Thyroid gland (tissue), 4 donors: ENCODE results near the gene TTC17.

Experiments
- CTCF ChIP-seq, 6 experiments: fragments of 200-600 bp in 3 of 6; fragments of 450-650 bp in 3 of 6; sonication (generic) in 3 of 6; IDR thresholded peaks; one replicate each; pipeline ENCODE4 v1.5.1; 2016 to 2019; ENCODE audit warnings: antibody characterized with exemption in 6 of 6, mild to moderate bottlenecking in 2 of 6, inconsistent platforms in 1 of 6, moderate library complexity in 1 of 6
- POLR2A ChIP-seq, 2 donors: fragments of 450-650 bp; IDR thresholded peaks; one replicate each; pipeline ENCODE4 v1.6.1; 2017; ENCODE audit warnings: antibody characterized with exemption in 2 of 2, mild to moderate bottlenecking in 2 of 2, moderate library complexity in 1 of 2

DNA sequence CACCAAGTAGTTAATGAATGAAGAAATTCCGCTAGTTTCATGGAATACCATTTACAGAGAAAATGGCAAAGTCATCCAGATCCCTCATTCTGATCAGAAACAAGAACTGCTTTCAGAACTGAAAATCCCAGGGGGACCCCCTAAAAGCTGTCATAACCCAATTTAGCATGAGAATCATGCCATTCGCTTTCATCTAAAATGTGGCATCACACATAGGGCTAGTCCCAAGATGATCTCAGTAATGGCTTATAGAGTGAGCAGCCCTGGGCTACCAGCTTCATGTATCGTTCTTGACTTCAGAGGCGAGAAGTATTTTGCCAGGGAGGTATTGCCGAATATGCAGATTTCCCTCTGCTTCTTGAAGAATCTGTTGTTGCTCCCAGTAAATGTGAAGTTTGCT, 134.0 kb downstream of the TTC17 start:
- TF ChIP-seq CTCF (IDR thresholded peaks at IDR 0.05) (no peak), POLR2A (IDR thresholded peaks at IDR 0.05) (no peak)
